Epithelial cell of esophagus (primary cell): ENCODE results near the gene CDH12.

Experiments
- DNase-seq: peaks from one replicate; pipeline ENCODE4 v3.0.0; 2010; ENCODE audit warnings: low read depth
- H3K4me3 ChIP-seq: 2 replicates; pipeline ENCODE4 v1.5.1; 2011; ENCODE audit warnings: mild to moderate bottlenecking, low read length, control low read depth
- CTCF ChIP-seq: IDR thresholded peaks from 2 replicates; pipeline ENCODE4 v1.5.1; 2011; ENCODE audit warnings: low read depth, mild to moderate bottlenecking, low read length, control low read depth, inconsistent platforms; ENCODE audit not compliant: insufficient read depth; ENCODE audit errors: missing control alignments

CDH12 gene

GRCh38 chr5:21802869-21803490 lies 1050.2 kb downstream of the CDH12 start:
- DNase-seq, result peak; percentile 52
- peak; percentile 67 for TF ChIP-seq CTCF

GRCh38 chr5:21802100-21802499 lies 1051.0 kb downstream of the CDH12 start:
- DNase-seq, result no peak
- TF ChIP-seq CTCF, result no peak
- no peak overlapping the region for H3K4me3 ChIP-seq

More at GRCh38 chr5:21802869-21803490, 1050.2 kb downstream of the CDH12 start:
- H3K4me3 ChIP-seq, result no peak overlapping the region

GRCh38 chr5:21792748-21793147 lies 1060.4 kb downstream of the CDH12 start:
- no peak for TF ChIP-seq CTCF
- DNase-seq, result no peak
- H3K4me3 ChIP-seq, result no peak overlapping the region

- TF ChIP-seq CTCF, result no peak
- no peak for DNase-seq
- no peak overlapping the region for H3K4me3 ChIP-seq
Measured at GRCh38 chr5:21791304-21791703, 1061.8 kb downstream of the CDH12 start.

GRCh38 chr5:21784487-21784886 lies 1068.7 kb downstream of the CDH12 start:
- no peak overlapping the region for H3K4me3 ChIP-seq
- peak; percentile 15 for DNase-seq
- no peak for TF ChIP-seq CTCF

GRCh38 chr5:21783074-21783679 lies 1070.0 kb downstream of the CDH12 start:
- no peak for TF ChIP-seq CTCF
- DNase-seq, result no peak
- H3K4me3 ChIP-seq, result no peak overlapping the region

GRCh38 chr5:21776466-21776865 lies 1076.7 kb downstream of the CDH12 start:
- DNase-seq, result no peak
- no peak overlapping the region for H3K4me3 ChIP-seq
- TF ChIP-seq CTCF, result no peak
